GM13976 (cell line): ENCODE measurements around the gene ARSG.
"Not testable (repeated sequence)": the region's sequence is repeated elsewhere in the genome, so short reads cannot be mapped to it uniquely, and the experiment has no call there.

Experiments
- DNase-seq: peaks from one replicate; pipeline ENCODE4 v3.0.0; 2012; ENCODE audit warnings: low spot score
- CTCF ChIP-seq: IDR thresholded peaks from 2 replicates; pipeline ENCODE4 v1.5.1; 2012; ENCODE audit warnings: borderline replicate concordance, mild to moderate bottlenecking; ENCODE audit not compliant: insufficient read depth; ENCODE audit errors: extremely low read depth, missing control alignments, control extremely low read depth
- in situ Hi-C: fragments of 300-500 bp; cut with MboI; formaldehyde crosslinking; loops from one replicate; pipeline ENCODE4 v1.12.0; 2022; ENCODE audit warnings: low sequenced_read_pairs, mixed read lengths, inconsistent platforms; ENCODE audit not compliant: unreplicated experiment

Gene ARSG

GRCh38 chr17:68375566-68375965 is 84.3 kb downstream of the ARSG start:
- in situ Hi-C loops, result no loop called here
- no peak for TF ChIP-seq CTCF
- no peak for DNase-seq

GRCh38 chr17:68376178-68376577 is 84.9 kb downstream of the ARSG start:
- in situ Hi-C loops, result not testable (repeated sequence)

GRCh38 chr17:68377771-68378267 is 86.5 kb downstream of the ARSG start:
- DNase-seq, result no peak
- in situ Hi-C loops, result no loop called here
- TF ChIP-seq CTCF, result no peak

More at GRCh38 chr17:68376178-68376577, 84.9 kb downstream of the ARSG start:
- DNase-seq, result not testable (repeated sequence)

- TF ChIP-seq CTCF, result no peak
- in situ Hi-C loops, result no loop called here
These were observed 87.2 kb downstream of the ARSG start for GRCh38 chr17:68378268-68379176.

GRCh38 chr17:68379177-68379510 is 87.8 kb downstream of the ARSG start:
- no peak for TF ChIP-seq CTCF
- no peak for DNase-seq
- in situ Hi-C loops, result no loop called here

More at GRCh38 chr17:68378268-68379176, 87.2 kb downstream of the ARSG start:
- no peak for DNase-seq

GRCh38 chr17:68379692-68380677 is 88.7 kb downstream of the ARSG start:
- in situ Hi-C loops, result no loop called here
- no peak for DNase-seq
- no peak for TF ChIP-seq CTCF
